ENCODE measurements around the gene SUDS3. TPM values are rescaled to one million over a fixed set of nuclear protein-coding genes. Genes with fewer than 3 reads are reported as not detected.

Gene SUDS3
- total RNA-seq, 1 experiment from 2014 or later, result 42.8 TPM

DNA sequence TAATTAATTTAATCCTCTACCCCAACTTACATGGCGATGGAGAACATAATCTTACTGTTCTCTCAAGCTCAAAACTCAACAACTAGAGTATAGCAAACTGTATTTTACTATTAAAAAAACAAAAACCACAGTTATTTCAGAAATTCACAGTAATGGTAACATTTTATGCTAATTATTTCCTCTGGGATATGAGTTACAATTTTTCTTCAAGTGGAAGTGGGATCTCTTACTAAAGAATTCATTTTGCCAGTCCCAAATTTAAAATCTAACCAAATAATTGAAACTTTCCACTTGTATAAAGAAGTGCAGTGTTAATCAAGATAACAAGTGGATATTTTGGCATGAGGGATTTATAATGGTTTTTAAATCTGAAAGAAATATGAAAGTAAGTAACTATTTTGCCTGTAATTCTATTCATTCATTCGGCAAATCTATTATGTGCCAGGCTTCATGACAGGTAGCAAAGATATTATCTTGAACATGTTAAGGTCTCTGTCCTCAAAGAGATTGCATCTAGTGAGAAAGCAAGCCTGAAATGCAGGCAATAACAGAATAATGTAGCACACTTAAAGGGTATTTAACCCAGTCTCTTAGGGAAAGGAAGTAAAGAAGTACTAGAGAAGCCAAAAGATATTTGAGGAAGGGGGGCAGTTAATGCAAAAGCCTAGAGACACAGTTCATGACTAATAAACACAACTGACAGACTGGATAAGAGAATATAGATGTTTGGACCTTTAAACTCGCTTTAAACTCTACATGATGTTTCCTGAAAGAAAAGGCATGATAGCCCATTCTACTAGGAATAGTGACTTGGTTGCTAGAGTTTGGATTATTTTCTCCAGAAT is 47.6 kb upstream of the SUDS3 start:
- TF ChIP-seq, protein P1, sequence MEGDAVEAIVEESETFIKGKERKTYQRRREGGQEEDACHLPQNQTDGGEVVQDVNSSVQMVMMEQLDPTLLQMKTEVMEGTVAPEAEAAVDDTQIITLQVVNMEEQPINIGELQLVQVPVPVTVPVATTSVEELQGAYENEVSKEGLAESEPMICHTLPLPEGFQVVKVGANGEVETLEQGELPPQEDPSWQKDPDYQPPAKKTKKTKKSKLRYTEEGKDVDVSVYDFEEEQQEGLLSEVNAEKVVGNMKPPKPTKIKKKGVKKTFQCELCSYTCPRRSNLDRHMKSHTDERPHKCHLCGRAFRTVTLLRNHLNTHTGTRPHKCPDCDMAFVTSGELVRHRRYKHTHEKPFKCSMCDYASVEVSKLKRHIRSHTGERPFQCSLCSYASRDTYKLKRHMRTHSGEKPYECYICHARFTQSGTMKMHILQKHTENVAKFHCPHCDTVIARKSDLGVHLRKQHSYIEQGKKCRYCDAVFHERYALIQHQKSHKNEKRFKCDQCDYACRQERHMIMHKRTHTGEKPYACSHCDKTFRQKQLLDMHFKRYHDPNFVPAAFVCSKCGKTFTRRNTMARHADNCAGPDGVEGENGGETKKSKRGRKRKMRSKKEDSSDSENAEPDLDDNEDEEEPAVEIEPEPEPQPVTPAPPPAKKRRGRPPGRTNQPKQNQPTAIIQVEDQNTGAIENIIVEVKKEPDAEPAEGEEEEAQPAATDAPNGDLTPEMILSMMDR (IDR thresholded peaks at IDR 0.05; ENCODE audit: insufficient read depth in 1 of 2, low read depth in 1 of 2, low read length in 1 of 2, severe bottlenecking in 1 of 2, unreplicated experiment in 1 of 2), result no peak
- no peaks in the 10 kb centered on the region for H3K36me3 ChIP-seq (ENCODE audit: control insufficient read depth, insufficient read depth, low read length)
- Mint-ChIP-seq H3K36me3 (ENCODE audit: insufficient read depth, unreplicated experiment) (no peaks in the 10 kb centered on the region), H3K27me3 (ENCODE audit: insufficient read depth, unreplicated experiment) (no peaks in the 10 kb centered on the region), H3K4me1 (ENCODE audit: low read depth, unreplicated experiment) (peaks cover 7% of the 10 kb centered on the region), H3K4me3 (ENCODE audit: unreplicated experiment) (no peak overlapping the region), H3K9me3 (ENCODE audit: unreplicated experiment) (peaks cover 9% of the 10 kb centered on the region), H3K27ac (ENCODE audit: unreplicated experiment) (no peak overlapping the region)
- H3K4me1 ChIP-seq, result no peaks in the 10 kb centered on the region
- no peak overlapping the region for H3K4me3 ChIP-seq (ENCODE audit: low read depth, low read length)
- no TSS peak for BruUV-seq (replicated peaks)
- intact Hi-C loops (cut with micrococcal nuclease; ENCODE audit: unreplicated experiment), result no loop called here
- ChIA-PET CTCF (no interaction called here), POLR2A (no interaction called here)
- no peak for DNase-seq
- no peaks in the 10 kb centered on the region for H3K9me3 ChIP-seq
- no peaks in the 10 kb centered on the region for H3K27me3 ChIP-seq (replicated peaks; ENCODE audit: control insufficient read depth, insufficient read depth, low read length)

DNA sequence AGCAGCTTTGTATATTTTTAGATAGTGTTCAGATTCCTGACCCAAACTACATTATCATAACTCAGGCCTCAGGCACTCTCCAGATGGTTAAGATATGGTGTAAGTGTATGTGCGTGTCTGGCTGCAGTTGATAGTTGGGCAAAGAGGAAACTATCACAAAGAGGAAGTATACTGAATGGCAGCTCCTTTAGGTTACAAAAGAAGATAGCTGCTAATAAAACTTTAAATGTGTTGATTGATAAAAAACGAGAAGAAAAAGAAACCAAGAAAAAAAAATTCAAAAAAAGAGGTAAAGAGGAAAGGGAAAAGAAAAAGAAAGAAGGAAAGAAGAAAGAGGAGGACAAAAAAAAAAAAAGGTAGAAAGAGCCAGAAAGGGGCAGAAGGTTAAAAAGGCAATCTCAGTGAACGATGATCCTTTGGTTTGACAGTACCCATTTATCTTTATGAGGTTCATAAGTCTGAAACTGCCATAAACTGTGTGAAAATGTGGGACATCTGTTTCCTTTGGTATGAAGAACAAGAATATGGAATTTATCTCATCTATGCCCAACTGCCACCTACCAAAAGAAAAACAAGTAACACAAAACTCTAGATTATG is 45.8 kb upstream of the SUDS3 start:
- Mint-ChIP-seq H3K36me3 (ENCODE audit: insufficient read depth, unreplicated experiment) (no peaks in the 10 kb centered on the region), H3K4me1 (ENCODE audit: low read depth, unreplicated experiment) (peaks cover 7% of the 10 kb centered on the region), H3K27ac (ENCODE audit: unreplicated experiment) (no peak overlapping the region), H3K27me3 (ENCODE audit: insufficient read depth, unreplicated experiment) (no peaks in the 10 kb centered on the region), H3K9me3 (ENCODE audit: unreplicated experiment) (peaks cover 9% of the 10 kb centered on the region), H3K4me3 (ENCODE audit: unreplicated experiment) (no peak overlapping the region)
- ChIA-PET POLR2A (no interaction called here), CTCF (no interaction called here)
- Histone ChIP-seq H3K4me1 (no peaks in the 10 kb centered on the region), H3K9me3 (no peaks in the 10 kb centered on the region), H3K36me3 (ENCODE audit: control insufficient read depth, insufficient read depth, low read length) (no peaks in the 10 kb centered on the region), H3K27me3 (replicated peaks; ENCODE audit: control insufficient read depth, insufficient read depth, low read length) (no peaks in the 10 kb centered on the region), H3K4me3 (ENCODE audit: low read depth, low read length) (no peak overlapping the region)
- no peak for DNase-seq
- TF ChIP-seq, protein P1 (IDR thresholded peaks at IDR 0.05; ENCODE audit: insufficient read depth in 1 of 2, low read depth in 1 of 2, low read length in 1 of 2, severe bottlenecking in 1 of 2, unreplicated experiment in 1 of 2), result no peak
- no TSS peak for BruUV-seq (replicated peaks)
- intact Hi-C loops (cut with micrococcal nuclease; ENCODE audit: unreplicated experiment), result no loop called here

DNA sequence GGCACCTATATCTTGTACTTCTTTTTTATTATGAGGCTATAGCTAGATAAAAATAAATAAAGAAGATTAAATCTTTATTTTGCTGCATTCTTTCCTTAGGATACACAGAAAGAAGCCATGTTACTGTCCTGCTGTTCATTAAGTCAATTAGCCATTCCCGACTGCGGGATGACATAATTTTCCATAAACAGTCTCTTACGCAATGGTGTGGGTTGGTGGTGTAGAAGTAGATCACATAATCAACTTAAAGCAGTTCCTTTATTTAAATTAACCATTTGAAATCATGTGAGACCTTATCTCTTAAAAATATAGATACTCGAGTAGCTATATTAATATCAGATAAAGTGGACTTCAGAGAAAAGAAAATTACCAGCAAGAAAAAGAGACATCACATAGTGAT is 43.8 kb upstream of the SUDS3 start:
- intact Hi-C loops (cut with micrococcal nuclease; ENCODE audit: unreplicated experiment), result no loop called here
- H3K27me3 ChIP-seq (replicated peaks; ENCODE audit: control insufficient read depth, insufficient read depth, low read length), result no peaks in the 10 kb centered on the region
- POLR2A ChIA-PET, result interaction anchor here (0.7 kb wide), 1 partner anchor 68 kb away, joined by 6 read pairs; no protein-coding TSS in a partner anchor
- CTCF ChIA-PET, result interaction anchor here (0.9 kb wide), 1 partner anchor 45 kb away, joined by 3 read pairs; no protein-coding TSS in a partner anchor
- TF ChIP-seq, protein P1 (IDR thresholded peaks at IDR 0.05; ENCODE audit: insufficient read depth in 1 of 2, low read depth in 1 of 2, low read length in 1 of 2, severe bottlenecking in 1 of 2, unreplicated experiment in 1 of 2), result no peak
- Mint-ChIP-seq H3K4me1 (ENCODE audit: low read depth, unreplicated experiment) (peaks cover 7% of the 10 kb centered on the region), H3K36me3 (ENCODE audit: insufficient read depth, unreplicated experiment) (peaks cover 6% of the 10 kb centered on the region), H3K27me3 (ENCODE audit: insufficient read depth, unreplicated experiment) (no peaks in the 10 kb centered on the region), H3K4me3 (ENCODE audit: unreplicated experiment) (no peak overlapping the region), H3K9me3 (ENCODE audit: unreplicated experiment) (peaks cover 9% of the 10 kb centered on the region), H3K27ac (ENCODE audit: unreplicated experiment) (no peak overlapping the region)
- H3K36me3 ChIP-seq (ENCODE audit: control insufficient read depth, insufficient read depth, low read length), result no peaks in the 10 kb centered on the region
- H3K9me3 ChIP-seq, result no peaks in the 10 kb centered on the region
- no TSS peak for BruUV-seq (replicated peaks)
- H3K4me1 ChIP-seq, result no peaks in the 10 kb centered on the region
- H3K4me3 ChIP-seq (ENCODE audit: low read depth, low read length), result no peak overlapping the region
- DNase-seq, result no peak
